K562 (cell line): ENCODE data around the gene KLHL30. TPM values are rescaled to one million over a fixed set of nuclear protein-coding genes. Genes with fewer than 3 reads are reported as not detected.

ENCODE experiments used
- ATAC-seq: fragments of 200-7000 bp; cut with Tn5 transposase; 3 replicates; pipeline ENCODE4 v1.9.1; 2020; ENCODE audit warnings: moderate library complexity
- BruUV-seq: library from RNA; stranded (reverse); fragments of 400-500 nt; replicated peaks from 2 replicates; lab custom pipeline; 2021; lab: Mats Ljungman, UMichigan
- CTCF ChIA-PET: fragments of 300-600 bp; formaldehyde crosslinking; extraction: SDS; loops from one replicate; lab custom pipeline; 2021; ENCODE audit warnings: low intra/inter-chr PET ratio; lab: Yijun Ruan, JAX
- POLR2A ChIA-PET: fragments of 300-600, 350-650 bp; sonication (Branson Sonifier 250); formaldehyde crosslinking; extraction: SDS; loops from one replicate; lab custom pipeline; 2021; ENCODE audit warnings: antibody characterized with exemption, inconsistent platforms; lab: Yijun Ruan, JAX
- DNase-seq, 4 experiments: peaks; one replicate each; pipeline versions ENCODE4 v3.0.0 to v3.0.0-alpha.2; 2011 to 2018; ENCODE audit warnings: low spot score in 3 of 4, mixed read lengths in 3 of 4; ENCODE audit errors: extremely low read depth in 1 of 4
- FAIRE-seq: peaks from 2 replicates; lab custom pipeline; 2011; peaks lifted over from hg19 to GRCh38; lab: Jason Lieb, UNC
- H2AFZ ChIP-seq: 2 replicates; pipeline ENCODE4 v1.6.0; 2011; ENCODE audit warnings: low read depth, low read length, control low read depth, inconsistent platforms
- H3K27ac ChIP-seq: fragments of 200-600 bp; 3 replicates; pipeline ENCODE4 v1.8.0; 2011; ENCODE audit warnings: low read depth, mild to moderate bottlenecking, control low read depth, inconsistent platforms, low read length, moderate library complexity, mixed read lengths; ENCODE audit errors: extremely low read depth
- H3K27me3 ChIP-seq, 2 experiments: fragments of 300-600 bp in 1 of 2; 2 replicates in 1 of 2; 3 replicates in 1 of 2; pipeline versions ENCODE4 v1.6.0 to v1.8.0; 2011; ENCODE audit warnings: inconsistent platforms in 2 of 2, low read length in 2 of 2, mild to moderate bottlenecking in 1 of 2, mixed read lengths in 1 of 2, moderate library complexity in 1 of 2; ENCODE audit not compliant: control insufficient read depth in 2 of 2, insufficient read depth in 2 of 2
- H3K36me3 ChIP-seq: fragments of 300-600 bp; 3 replicates; pipeline ENCODE4 v1.8.0; 2011; ENCODE audit warnings: mild to moderate bottlenecking, low read length, inconsistent platforms; ENCODE audit not compliant: control insufficient read depth, insufficient read depth
- H3K4me1 ChIP-seq, 2 experiments: fragments of 200-600 bp in 1 of 2; replicated peaks in 1 of 2; 2 replicates in 1 of 2; 3 replicates in 1 of 2; pipeline versions ENCODE4 v1.5.1 to v1.8.0; 2011; ENCODE audit warnings: inconsistent platforms in 2 of 2, low read length in 2 of 2, mild to moderate bottlenecking in 1 of 2, mixed read lengths in 1 of 2, moderate library complexity in 1 of 2; ENCODE audit not compliant: control insufficient read depth in 2 of 2, insufficient read depth in 2 of 2
- H3K4me2 ChIP-seq: 2 replicates; pipeline ENCODE4 v1.6.1; 2011; ENCODE audit warnings: low read length, control low read depth, inconsistent platforms, mixed read lengths; ENCODE audit not compliant: insufficient read depth
- H3K4me3 ChIP-seq: fragments of 200-600 bp; sonication (generic), shearing (Covaris generic); 2 replicates; pipeline ENCODE4 v1.5.1; 2016; ENCODE audit warnings: control low read depth, inconsistent platforms
- H3K79me2 ChIP-seq: fragments of 200-600 bp; 3 replicates; pipeline ENCODE4 v1.8.0; 2011; ENCODE audit warnings: low read length, inconsistent platforms; ENCODE audit not compliant: control insufficient read depth, insufficient read depth
- H3K9ac ChIP-seq, 2 experiments: 2 replicates each; pipeline versions ENCODE4 v1.6.0 to v1.6.1; 2011; ENCODE audit warnings: low read depth in 2 of 2, low read length in 2 of 2, control low read depth in 1 of 2, inconsistent platforms in 1 of 2, mild to moderate bottlenecking in 1 of 2, mixed read lengths in 1 of 2; ENCODE audit not compliant: insufficient read depth in 1 of 2
- H3K9me1 ChIP-seq: one replicate; pipeline ENCODE4 v1.6.0; 2011; ENCODE audit warnings: inconsistent platforms, mild to moderate bottlenecking, low read length, moderate library complexity; ENCODE audit not compliant: control insufficient read depth, insufficient read depth
- H3K9me3 ChIP-seq: replicated peaks from 2 replicates; pipeline ENCODE4 v1.5.1; 2011; ENCODE audit warnings: low read depth, low read length, inconsistent platforms; ENCODE audit not compliant: control insufficient read depth, insufficient read depth
- H4K20me1 ChIP-seq: replicated peaks from 2 replicates; pipeline ENCODE4 v1.6.1; 2011; ENCODE audit warnings: low read length, inconsistent platforms, mixed read lengths; ENCODE audit not compliant: control insufficient read depth, insufficient read depth
- ETV1 ChIP-seq: fragments of 450-650 bp; conservative IDR thresholded peaks from 2 replicates; pipeline ENCODE4 v1.6.1; 2016; ENCODE audit warnings: missing genetic modification characterization, control low read depth, low read depth, missing compliant biosample characterization
- HDAC8 ChIP-seq: fragments of 450-650 bp; IDR thresholded peaks from 2 replicates; pipeline ENCODE4 v1.6.1; 2016; ENCODE audit warnings: mild to moderate bottlenecking, missing genetic modification characterization, moderate library complexity, missing compliant biosample characterization
- HSF4 ChIP-seq: fragments of 250-450 bp; sonication (Bioruptor Pico); IDR thresholded peaks from 2 replicates; pipeline ENCODE4 v2.1.2; 2022; ENCODE audit warnings: mild to moderate bottlenecking, moderate library complexity, borderline replicate concordance
- MED1 ChIP-seq: sonication (generic); formaldehyde crosslinking; IDR thresholded peaks from 2 replicates; pipeline ENCODE4 v1.8.1; 2023; ENCODE audit warnings: missing genetic modification reagents, borderline replicate concordance
- PCBP1 ChIP-seq: fragments of 200-400 bp; formaldehyde crosslinking; IDR thresholded peaks from 2 replicates; pipeline ENCODE4 v1.6.1; 2018; ENCODE audit warnings: mild to moderate bottlenecking, low read depth, low read length; ENCODE audit not compliant: poor library complexity, severe bottlenecking
- POLR2G ChIP-seq: fragments of 200-400 bp; formaldehyde crosslinking; IDR thresholded peaks from 2 replicates; pipeline ENCODE4 v1.6.1; 2017; ENCODE audit warnings: low read depth, mild to moderate bottlenecking, antibody characterized with exemption, low read length, moderate library complexity
- STAG1 ChIP-seq: sonication (generic); formaldehyde crosslinking; IDR thresholded peaks from 2 replicates; pipeline ENCODE4 v1.5.0; 2020; ENCODE audit warnings: missing genetic modification reagents, borderline replicate concordance
- TAF7 ChIP-seq: fragments of 450-650 bp; IDR thresholded peaks from 2 replicates; pipeline ENCODE4 v1.6.1; 2016; ENCODE audit warnings: missing genetic modification characterization, missing compliant biosample characterization
- ZNF57 ChIP-seq: fragments of 450-650 bp; formaldehyde crosslinking; IDR thresholded peaks from 2 replicates; pipeline ENCODE4 v1.4.0; 2020; ENCODE audit warnings: mild to moderate bottlenecking, moderate library complexity
- ZNF76 ChIP-seq: fragments of 250-450 bp; sonication (Bioruptor Pico); IDR thresholded peaks from 2 replicates; pipeline ENCODE4 v1.4.0; 2020; ENCODE audit warnings: mild to moderate bottlenecking, moderate library complexity, borderline replicate concordance
- WGBS: fragments of 100-300 bp; shearing (Covaris generic); methylation state at CpG from one replicate; pipeline ENCODE4 v1.1.6; 2016; ENCODE audit warnings: low coverage, mixed read lengths; ENCODE audit not compliant: insufficient coverage; ENCODE audit errors: missing lambda C conversion rate; 5-methylcytosine and 5-hydroxymethylcytosine counted together
- in situ Hi-C: fragments of 300-500 bp; cut with MboI; formaldehyde crosslinking; loops from 4 replicates; pipeline ENCODE4 v1.15.0; 2018; ENCODE audit warnings: inconsistent platforms, mixed read lengths
- intact Hi-C: fragments of 100-400 bp; cut with micrococcal nuclease; formaldehyde crosslinking; loops from 2 replicates; pipeline ENCODE4 v1.14.2; 2022
- polyA plus RNA-seq, 8 experiments: library from polyadenylated mRNA; depleted of rRNA in 4 of 8; stranded (reverse) in 5 of 8; unstranded in 3 of 8; fragments of >200 nt; fragmentation: Nextera tagmentation in 2 of 8; fragmentation: Illumina TruSeq in 1 of 8; extraction: Ambion mirVana in 2 of 8; extraction: Trizol in 1 of 8; gene quantifications; 2 replicates each; pipeline versions ENCODE4 v1.2.1 to v1.2.3, GENCODE V29; 2011 to 2014; ENCODE audit warnings: inconsistent platforms in 1 of 8, missing spikeins in 1 of 8
- total RNA-seq, 7 experiments: library from RNA; depleted of rRNA in 6 of 7; stranded (reverse); fragments of >200 nt in 6 of 7; fragmentation: Illumina TruSeq in 2 of 7; extraction: Trizol in 2 of 7; gene quantifications; 2 replicates each; pipeline versions ENCODE4 v1.2.1 to v1.2.3, GENCODE V29; 2011 to 2021; ENCODE audit warnings: low replicate concordance in 1 of 7
- TF ChIP-seq, protein P1 (sequence below): sonication (generic); formaldehyde crosslinking; IDR thresholded peaks from 2 replicates; pipeline ENCODE4 v1.8.0; 2022; ENCODE audit warnings: mild to moderate bottlenecking, missing genetic modification reagents, borderline replicate concordance

Gene KLHL30
- total and polyA plus RNA-seq, 9 of the 15 experiments (the other 6 are each of a cell fraction or from before 2014, with no cell fraction given) = 0.04 TPM; not detected in 8

DNA sequence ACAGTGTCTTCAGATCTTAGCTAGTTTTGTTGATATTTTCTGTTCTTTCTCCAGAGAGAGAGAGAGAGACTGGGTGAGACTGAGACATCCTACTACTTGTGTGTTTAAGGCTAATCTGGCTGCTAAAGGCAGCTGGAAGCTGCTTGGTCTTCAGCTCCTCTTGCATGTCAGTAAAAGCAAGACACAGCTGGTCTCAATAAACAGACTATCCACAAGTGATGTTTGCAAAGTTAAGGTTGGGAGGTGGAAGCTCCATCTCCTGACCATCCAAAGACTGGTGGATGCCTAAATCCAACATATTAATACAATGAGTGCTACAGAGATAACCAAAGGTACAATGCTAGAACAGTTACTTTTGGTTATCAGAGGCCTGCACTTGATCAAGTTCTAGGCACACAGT, 38.1 kb downstream of the KLHL30 start (continued):
- TF ChIP-seq, protein P1, sequence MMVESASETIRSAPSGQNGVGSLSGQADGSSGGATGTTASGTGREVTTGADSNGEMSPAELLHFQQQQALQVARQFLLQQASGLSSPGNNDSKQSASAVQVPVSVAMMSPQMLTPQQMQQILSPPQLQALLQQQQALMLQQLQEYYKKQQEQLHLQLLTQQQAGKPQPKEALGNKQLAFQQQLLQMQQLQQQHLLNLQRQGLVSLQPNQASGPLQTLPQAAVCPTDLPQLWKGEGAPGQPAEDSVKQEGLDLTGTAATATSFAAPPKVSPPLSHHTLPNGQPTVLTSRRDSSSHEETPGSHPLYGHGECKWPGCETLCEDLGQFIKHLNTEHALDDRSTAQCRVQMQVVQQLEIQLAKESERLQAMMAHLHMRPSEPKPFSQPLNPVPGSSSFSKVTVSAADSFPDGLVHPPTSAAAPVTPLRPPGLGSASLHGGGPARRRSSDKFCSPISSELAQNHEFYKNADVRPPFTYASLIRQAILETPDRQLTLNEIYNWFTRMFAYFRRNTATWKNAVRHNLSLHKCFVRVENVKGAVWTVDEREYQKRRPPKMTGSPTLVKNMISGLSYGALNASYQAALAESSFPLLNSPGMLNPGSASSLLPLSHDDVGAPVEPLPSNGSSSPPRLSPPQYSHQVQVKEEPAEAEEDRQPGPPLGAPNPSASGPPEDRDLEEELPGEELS (CRISPR knock-in tag) = no peak
- TF ChIP-seq HSF4 (no peak), MED1 (no peak)

DNA sequence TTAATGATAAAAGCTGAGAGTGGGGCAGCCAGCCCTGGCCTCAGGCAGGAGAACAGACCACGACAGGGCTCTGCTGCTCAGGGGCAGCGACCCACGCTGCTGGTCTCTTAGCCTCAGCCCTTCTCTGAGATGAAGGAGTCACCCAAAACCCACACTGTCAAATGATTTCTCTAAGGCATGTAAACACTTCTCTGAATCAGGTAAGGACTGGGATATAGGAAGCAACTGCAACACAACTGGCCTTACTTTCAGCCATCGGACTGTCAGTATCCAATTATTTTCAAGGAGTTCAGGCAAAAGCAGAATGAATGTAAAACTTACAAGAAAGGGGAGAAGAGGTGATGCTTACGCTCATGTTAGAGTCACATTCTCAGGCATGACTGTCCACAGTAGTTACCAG, 42.1 kb downstream of the KLHL30 start:
- WGBS = 93% methylated on average over 5 of the region's 5 CpGs
- Histone ChIP-seq H3K27me3 (no peaks in the 10 kb centered on the region), H3K9me3 (no peaks in the 10 kb centered on the region), H3K79me2 (no peaks in the 10 kb centered on the region; the same call in 2 of the 3 replicates), H3K36me3 (peaks cover 87% of the 10 kb centered on the region), H4K20me1 (no peaks in the 10 kb centered on the region), H3K9ac (no peak overlapping the region), H3K27ac (no peak overlapping the region), H3K4me2 (no peak overlapping the region), H2AFZ (no peak overlapping the region), H3K9me1 (no peaks in the 10 kb centered on the region), H3K4me1 (no peaks in the 10 kb centered on the region), H3K4me3 (no peak overlapping the region)
- ChIA-PET CTCF (no interaction called here), POLR2A (interaction anchor here (1.0 kb wide), 1 partner anchor 13 kb away, joined by 3 read pairs; no protein-coding TSS in a partner anchor)
- ATAC-seq = no peak
- TF ChIP-seq STAG1 (CRISPR knock-in tag) (no peak), ETV1 (no peak), TAF7 (tag) (no peak), PCBP1 (no peak), ZNF76 (CRISPR knock-in tag) (no peak), POLR2G (no peak), ZNF57 (CRISPR knock-in tag) (no peak), HDAC8 (tag) (no peak)
- BruUV-seq = no TSS peak
- FAIRE-seq = no peak
- no peak for DNase-seq
- intact Hi-C loops (no loop called here), in situ Hi-C loops (no loop called here)
